CD4-positive, alpha-beta T cell treated with Interleukin-1 beta for 1 hour (primary cell): Measurements from ENCODE around the gene SPIRE1.
A peak's percentile ranks its signal among the peaks of the same experiment; 100 is the strongest.

Source experiments
- DNase-seq, 2 donors: peaks; one replicate each; pipeline ENCODE4 v3.0.0-alpha.2; 2020 to 2022

The SPIRE1 gene

DNA sequence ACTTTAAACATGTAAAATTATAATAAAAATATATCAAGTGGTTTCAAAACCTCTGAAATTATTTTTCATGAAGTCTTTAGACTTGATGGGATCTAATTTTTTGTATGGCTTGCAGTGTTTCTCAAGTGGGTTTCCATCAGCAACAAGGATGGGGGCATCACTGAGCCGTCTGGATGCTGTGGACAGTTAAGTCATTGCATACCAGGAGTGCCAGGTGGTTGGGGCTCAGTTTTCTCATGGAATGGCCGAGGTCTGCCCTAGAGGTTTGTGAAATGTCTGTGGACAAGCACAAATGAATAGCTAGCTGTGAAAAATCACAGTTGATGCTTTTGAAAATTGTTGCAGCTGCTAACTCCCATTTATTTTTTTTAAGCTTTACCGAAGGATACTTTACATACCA lies 248.4 kb downstream of the SPIRE1 start:
- no peak for DNase-seq

DNA sequence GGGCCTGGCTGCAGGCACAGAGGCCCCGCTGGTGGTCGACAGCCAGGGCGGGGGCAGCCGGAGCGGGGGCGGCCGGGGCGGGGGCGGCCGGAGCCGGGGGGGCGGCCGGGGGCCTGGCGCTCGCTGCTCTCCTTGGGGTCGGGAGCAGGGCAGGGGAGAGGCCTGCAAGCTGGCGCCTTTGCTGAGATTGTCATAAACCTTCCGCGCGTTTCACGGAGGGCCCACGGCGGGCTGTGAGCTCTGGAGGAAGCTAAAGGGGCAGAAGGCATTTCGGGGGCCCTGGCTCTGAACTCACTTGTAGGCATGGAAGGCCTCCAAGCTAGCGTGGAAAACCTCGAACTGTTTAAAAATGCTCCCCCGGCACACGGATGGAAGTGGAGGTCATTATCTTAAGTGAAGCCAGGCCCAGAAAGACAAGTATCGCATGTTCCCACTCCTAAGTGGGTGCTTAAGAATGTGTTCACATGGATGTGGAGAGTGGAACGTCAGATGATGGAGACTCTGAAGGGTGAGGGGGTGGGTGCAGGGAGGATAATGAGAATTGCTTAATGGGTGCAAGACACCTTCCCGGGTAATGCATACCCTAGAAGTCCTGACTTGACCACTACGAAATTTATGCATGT lies 249.5 kb downstream of the SPIRE1 start:
- DNase-seq = peak in 1 of 2 donors; percentile 2

DNA sequence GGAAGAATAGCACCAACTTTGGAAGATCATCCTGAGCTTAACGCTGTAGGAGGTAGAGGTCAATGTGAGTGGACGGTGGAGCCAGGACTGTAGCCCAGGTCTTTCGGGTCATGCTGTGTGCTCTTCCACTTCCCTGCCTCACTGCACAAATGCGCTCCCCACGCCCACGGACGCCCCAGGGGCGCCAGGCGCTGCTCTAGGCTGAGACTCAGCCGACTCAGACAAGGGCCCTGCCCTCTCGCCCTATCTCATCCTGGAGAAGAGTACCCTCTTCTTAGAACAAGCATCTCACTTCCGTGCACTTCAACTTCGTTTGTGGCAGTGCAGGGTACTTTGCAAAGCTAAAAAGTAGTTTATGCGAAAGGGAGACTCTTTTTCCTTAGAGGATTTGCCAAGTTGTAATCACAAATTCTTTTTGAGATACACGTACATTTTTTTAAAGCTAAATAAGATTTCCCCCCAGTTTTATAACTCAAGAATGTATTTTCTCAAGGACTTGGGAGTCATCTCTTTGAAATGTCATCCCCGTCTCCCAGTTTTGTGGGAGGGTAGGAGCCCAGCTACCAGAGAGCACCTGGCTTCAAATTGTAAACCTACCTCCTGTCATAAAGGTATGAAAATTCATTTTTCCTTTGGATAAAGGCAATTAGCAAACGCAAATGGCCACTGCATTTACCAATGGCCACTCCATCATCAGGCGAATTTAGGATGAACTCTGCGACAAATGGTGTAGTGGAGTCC lies 251.4 kb downstream of the SPIRE1 start:
- DNase-seq = no peak

DNA sequence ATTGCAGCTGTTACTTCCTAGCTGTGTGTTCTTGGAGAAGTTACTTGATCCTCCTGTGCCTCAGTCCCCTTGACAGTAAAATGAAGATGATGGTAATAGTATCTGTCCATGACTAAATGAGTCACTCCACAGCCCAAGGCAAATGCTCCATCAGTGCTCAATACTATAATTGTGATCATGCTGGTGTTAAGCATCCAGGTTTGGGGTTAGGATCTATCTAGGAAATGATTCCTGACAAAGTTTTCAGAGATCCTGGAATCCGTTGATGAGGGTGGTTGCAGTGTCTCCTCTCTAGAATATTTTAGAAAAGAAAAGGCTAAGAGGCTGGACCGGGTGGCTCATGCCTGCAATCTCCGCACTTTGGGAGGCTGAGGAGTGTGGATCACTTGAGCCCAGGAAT lies 252.8 kb downstream of the SPIRE1 start:
- no peak for DNase-seq

DNA sequence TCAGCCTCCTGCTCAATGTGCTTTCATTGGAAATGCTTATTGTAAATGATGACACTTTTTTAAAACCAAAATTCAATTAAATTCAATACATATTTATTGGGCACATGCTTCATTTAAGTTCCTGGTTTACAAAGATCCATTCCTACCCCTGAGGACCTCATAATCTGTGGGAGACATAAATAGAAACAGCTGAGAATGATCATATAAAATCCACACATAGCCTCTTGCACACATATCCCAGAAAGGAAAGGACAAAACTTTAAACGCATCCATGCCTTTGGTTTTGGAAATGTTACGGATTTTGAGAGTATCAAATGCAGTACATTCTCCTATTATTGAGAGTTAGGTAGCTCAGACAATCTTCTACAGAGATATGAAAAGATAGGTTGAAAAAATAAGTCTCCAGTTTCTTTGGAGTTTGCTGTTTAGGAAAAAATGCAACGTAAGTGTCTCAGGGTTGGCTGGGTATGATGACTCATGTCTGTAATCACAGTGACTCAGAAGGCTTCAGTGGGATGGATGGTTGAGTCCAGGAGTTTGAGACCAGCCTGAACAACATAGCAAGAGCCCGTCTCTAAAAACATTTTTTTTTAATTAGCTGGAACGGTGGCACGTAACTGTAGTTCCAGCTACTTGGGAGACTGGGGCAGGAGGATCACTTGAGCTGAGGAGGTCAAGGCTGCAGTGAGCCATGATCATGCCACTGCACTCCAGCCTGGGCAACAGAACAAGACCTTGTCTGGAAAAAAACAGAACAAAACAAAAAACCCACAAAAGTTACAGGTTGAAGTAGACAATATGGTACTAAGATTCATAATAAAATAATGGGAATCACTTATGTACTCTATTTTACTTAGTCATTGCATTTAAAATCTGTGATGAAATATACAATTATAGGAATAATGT lies 254.1 kb downstream of the SPIRE1 start:
- no peak for DNase-seq

DNA sequence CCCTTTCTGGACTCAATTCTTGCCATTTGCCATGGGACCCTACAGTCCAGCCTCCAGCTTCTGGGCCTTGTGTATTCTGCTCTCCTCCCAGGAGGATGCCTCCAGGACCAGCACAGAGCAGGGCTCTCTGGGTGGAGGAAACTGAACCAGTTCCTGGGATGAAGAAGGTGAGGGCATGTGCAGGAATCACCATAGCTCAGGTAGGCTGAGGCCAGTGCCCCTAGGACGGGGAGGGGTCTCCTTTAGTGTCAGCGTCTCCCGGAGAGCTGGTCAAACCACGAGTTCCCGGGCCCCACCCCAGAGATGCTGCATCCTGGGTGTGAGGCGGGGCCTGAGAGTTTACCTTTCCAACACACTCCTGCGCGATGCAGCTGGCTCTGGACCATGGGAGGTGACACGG lies 256.0 kb downstream of the SPIRE1 start:
- no peak for DNase-seq

DNA sequence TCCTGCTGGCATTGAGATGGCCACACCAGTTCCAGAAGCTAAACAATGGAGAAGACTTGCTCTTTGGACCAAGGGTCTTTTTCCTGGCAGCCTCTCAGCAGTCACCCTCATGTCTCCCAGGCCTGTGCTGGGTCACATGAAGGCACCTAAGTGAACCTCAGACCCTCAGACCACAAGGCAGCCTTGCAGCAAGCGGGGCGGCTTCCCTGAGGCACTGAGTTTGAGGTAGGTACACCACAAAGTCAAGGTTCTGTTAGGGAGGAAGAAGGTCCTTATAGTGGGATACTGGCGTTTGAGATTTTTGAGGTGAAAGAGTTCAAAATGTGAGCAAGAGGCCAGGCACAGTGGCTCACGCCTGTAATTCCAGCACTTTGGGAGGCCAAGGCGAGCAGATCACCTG lies 258.7 kb downstream of the SPIRE1 start:
- no peak for DNase-seq

DNA sequence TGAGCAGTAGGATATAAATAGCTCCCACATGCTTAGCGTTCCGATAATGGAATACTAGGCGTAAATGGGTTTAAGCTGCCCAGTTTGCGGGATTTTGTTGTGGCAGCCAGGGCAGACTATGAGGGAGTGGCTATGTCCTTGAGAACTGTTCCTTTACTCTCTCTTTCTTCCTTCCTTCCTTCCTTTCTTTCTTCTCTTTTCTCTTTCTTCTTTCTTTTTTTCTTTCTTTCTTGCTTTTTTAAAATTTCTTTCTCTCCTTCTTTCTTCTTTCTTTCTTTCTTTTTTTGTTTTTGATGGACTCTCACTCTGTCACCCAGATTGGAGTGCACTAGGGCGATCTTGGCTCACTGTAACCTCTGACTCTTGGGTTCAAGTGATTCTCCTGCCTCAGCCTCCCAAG lies 259.3 kb downstream of the SPIRE1 start:
- DNase-seq = no peak

DNA sequence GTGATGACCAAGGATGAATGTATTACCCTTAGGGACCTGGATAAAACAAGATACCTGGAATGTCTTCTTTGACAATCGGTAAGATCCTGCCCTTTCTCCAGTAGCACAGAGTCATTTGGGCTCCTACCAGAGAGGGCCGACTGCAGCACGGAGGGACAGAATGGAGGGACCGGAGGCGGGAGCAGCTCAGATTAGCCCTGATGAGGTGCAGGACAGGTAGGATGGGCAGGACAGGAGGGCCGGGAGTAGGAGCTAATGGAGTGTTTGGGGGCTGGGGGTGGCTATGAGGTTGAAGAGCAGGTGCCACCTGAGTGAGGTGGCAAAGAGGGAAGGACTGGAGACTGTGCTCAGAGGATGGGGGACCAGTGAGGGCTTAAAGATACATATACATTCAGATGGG lies 260.1 kb downstream of the SPIRE1 start:
- DNase-seq = no peak

DNA sequence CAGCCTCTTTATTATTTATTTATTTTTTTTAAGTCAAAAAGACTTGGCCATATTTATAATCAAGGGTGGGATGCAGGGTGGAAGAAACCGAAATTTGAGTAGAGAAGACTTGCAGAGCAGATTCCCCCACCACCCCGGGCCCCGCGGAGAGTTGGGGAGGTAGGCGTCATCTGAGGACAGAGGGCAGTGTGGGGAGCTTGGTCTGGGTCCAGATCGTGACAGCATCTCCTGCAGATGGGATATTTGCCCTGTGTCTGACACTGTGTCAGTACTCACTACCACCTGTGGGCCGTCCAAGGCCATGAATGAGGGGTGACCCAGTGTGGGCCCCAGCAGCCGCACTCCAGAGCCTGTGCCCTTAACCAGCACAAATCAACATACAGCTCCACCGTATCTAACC lies 260.7 kb downstream of the SPIRE1 start:
- DNase-seq = no peak
